SU-DHL-6 (cell line): ENCODE data around the gene NUTF2.

Experiments
- EZH2phosphoT487 ChIP-seq: fragments of 200-600 bp; sonication (generic), shearing (Covaris generic); conservative IDR thresholded peaks from 2 replicates; pipeline ENCODE4 v1.6.1; 2018; ENCODE audit warnings: mild to moderate bottlenecking, antibody characterized with exemption, low read length, moderate library complexity, mixed read lengths
- TF ChIP-seq, protein P1 (sequence below): fragments of 200-600 bp; sonication (generic); IDR thresholded peaks from one replicate; pipeline ENCODE4 v1.5.1; 2017; ENCODE audit warnings: antibody characterized with exemption, mild to moderate bottlenecking, low read length, moderate library complexity; ENCODE audit not compliant: insufficient read depth, poor library complexity, severe bottlenecking

DNA sequence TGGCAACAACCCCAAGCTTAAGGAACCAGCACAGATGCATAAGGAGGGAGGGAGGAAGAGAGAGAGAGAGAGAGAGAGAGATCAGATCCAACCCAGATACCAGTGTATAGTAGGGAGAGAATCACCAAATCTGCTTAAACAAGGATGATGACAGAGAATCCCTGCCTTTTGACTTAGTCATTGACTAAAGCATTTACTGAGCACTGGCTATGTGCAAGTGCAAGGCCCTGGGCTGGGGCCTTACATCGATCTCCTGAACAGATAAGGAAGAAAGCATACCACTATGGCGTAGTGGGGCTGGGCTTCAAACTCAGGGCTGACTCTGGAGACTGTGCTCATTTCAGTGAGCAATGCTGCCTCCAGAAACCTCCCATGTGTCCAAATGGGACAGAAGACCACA, 24.2 kb upstream of the NUTF2 start:
- no peak for TF ChIP-seq EZH2phosphoT487
- TF ChIP-seq, protein P1, sequence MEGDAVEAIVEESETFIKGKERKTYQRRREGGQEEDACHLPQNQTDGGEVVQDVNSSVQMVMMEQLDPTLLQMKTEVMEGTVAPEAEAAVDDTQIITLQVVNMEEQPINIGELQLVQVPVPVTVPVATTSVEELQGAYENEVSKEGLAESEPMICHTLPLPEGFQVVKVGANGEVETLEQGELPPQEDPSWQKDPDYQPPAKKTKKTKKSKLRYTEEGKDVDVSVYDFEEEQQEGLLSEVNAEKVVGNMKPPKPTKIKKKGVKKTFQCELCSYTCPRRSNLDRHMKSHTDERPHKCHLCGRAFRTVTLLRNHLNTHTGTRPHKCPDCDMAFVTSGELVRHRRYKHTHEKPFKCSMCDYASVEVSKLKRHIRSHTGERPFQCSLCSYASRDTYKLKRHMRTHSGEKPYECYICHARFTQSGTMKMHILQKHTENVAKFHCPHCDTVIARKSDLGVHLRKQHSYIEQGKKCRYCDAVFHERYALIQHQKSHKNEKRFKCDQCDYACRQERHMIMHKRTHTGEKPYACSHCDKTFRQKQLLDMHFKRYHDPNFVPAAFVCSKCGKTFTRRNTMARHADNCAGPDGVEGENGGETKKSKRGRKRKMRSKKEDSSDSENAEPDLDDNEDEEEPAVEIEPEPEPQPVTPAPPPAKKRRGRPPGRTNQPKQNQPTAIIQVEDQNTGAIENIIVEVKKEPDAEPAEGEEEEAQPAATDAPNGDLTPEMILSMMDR = no peak
